HG03469 (cell line): ENCODE data around the gene AP1G1.
"Not testable (repeated sequence)": the region's sequence is repeated elsewhere in the genome, so short reads cannot be mapped to it uniquely, and the experiment has no call there.

Source experiments
- ATAC-seq: cut with Tn5 transposase; IDR thresholded peaks from one replicate; pipeline ENCODE4 v1.9.1; 2021; ENCODE audit warnings: mild to moderate bottlenecking, moderate library complexity, moderate number of reproducible peaks; ENCODE audit not compliant: unreplicated experiment

The AP1G1 gene

DNA sequence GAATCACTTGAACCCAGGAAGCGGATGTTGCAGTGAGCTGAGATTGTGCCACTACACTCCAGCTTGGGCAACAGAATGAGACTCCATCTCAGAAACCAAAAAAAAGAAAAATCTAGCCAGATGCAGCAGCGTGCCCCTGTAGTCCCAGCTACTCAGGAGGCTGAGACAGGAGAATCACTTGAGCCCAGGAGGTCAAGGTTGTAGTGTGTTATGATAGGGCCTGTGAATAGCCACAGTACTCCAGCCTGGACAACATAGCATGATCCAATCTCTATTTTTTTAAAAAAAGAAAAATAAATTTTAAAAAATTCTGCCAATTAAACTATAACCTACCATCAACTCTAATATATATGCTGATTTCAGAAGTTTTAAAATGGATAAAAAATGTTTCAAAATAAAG lies 99.9 kb downstream of the AP1G1 start:
- ATAC-seq, result no peak

GRCh38 chr16:71707199-71707598 lies 101.4 kb downstream of the AP1G1 start:
- no peak for ATAC-seq

DNA sequence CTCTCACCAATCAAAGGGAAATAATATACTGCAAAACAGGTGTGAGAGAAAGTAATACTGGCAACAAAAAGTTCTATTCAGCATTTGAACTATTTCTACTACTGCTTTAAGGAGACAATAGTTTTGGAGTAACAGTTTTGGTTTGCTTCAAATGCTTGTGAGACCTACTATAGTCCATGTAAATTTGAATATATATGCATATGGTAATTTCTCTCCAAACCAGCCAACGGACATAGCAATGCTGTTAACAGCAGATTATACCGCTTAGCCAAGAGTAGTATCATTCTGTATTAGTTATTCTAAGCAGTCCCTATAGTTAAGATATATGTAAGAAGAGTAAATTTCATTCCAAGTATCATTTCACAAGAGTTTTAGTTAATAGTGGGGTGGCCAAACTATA lies 102.6 kb downstream of the AP1G1 start:
- ATAC-seq, result no peak

- no peak for ATAC-seq
These were observed 105.3 kb downstream of the AP1G1 start for GRCh38 chr16:71703333-71703732.

GRCh38 chr16:71700831-71701230 lies 107.8 kb downstream of the AP1G1 start:
- no peak for ATAC-seq

DNA sequence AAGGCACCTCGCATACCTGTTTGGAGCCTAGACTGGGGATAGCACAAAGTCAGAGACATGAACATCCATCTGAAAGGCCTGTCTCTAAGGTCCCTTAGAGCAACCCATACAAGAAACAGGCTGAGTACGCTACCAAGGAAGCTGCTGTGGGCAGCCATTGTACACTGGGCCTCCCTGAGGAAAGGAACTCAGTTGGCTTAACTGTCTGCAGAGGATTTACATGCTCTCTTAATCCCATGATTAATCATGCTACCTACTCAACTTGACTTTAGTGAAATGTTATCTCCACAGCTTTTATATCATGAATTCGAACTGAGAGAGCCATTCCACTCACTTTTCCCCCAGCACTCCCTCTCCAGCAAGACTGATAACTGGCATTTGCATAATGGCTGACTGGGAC lies 110.1 kb downstream of the AP1G1 start:
- ATAC-seq, result no peak

DNA sequence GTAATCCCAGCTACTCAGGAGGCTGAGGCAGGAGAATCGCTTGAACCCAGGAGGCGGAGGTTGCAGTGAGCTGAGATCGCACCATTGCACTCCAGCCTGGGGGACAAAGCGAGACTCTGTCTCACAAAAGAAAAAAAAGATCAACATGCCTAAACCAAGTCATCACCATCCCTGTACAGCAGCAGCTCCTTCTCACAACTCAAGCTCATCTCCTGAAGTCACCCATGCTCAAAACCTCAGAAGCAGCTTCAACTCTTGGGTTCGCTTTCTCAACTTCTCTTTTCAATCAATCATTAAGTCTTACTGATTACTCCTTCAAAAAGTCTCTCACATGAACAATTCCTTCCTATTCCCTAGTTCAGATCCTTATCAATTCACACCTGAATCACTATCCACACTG lies 115.5 kb downstream of the AP1G1 start:
- ATAC-seq, result no peak

GRCh38 chr16:71689901-71690300 lies 118.7 kb downstream of the AP1G1 start:
- no peak for ATAC-seq

- ATAC-seq, result no peak
These were observed 120.8 kb downstream of the AP1G1 start for GRCh38 chr16:71687861-71688260.

DNA sequence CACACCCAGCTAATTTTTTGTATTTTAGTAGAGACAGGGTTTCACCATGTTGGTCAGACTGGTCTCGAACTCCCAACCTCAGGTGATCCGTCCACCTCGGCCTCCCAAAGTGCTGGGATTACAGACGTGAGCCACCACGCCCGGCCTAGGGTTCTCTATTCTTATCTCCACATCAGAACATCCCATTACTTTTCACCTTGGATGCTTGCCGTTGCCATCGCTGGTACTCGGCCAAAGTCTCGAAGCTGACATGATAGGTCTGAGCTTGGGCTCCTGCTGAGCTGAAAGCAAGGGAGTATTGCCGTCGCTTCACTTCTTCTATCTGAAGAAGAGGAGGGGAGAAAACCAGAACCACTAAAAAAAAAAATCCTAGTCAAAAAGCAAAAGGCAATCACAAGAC lies 124.4 kb downstream of the AP1G1 start:
- ATAC-seq, result not testable (repeated sequence)

- no peak for ATAC-seq
These were observed 127.3 kb downstream of the AP1G1 start for GRCh38 chr16:71681360-71681759.
